Lung (tissue), 12 donors: ENCODE measurements around the gene MED20. TPM values are rescaled to one million over a fixed set of nuclear protein-coding genes. Genes with fewer than 3 reads are reported as not detected.

ENCODE experiments used
- ATAC-seq: fragments of 200-7000 bp; cut with Tn5 transposase; one replicate; pipeline ENCODE4 v1.9.1; 2020; ENCODE audit warnings: moderate number of reproducible peaks; ENCODE audit not compliant: insufficient read depth, low FRiP score
- DNase-seq, 3 donors: peaks; one replicate each; pipeline ENCODE4 v3.0.0-alpha.2; 2013 to 2017
- H3K27ac ChIP-seq, 2 donors: one replicate each; pipeline ENCODE4 v1.5.1; 2013; ENCODE audit warnings: mild to moderate bottlenecking in 2 of 2, moderate library complexity in 2 of 2, control low read depth in 1 of 2, inconsistent platforms in 1 of 2, low read depth in 1 of 2, low read length in 1 of 2
- H3K27me3 ChIP-seq, 3 donors: one replicate each; pipeline ENCODE4 v1.5.1; 2013; ENCODE audit warnings: low read length in 2 of 3; ENCODE audit not compliant: control insufficient read depth in 3 of 3, insufficient read depth in 3 of 3
- H3K36me3 ChIP-seq, 4 donors: one replicate each; pipeline ENCODE4 v1.5.1; 2013; ENCODE audit warnings: low read length in 4 of 4, mild to moderate bottlenecking in 1 of 4, moderate library complexity in 1 of 4; ENCODE audit not compliant: control insufficient read depth in 4 of 4, insufficient read depth in 4 of 4
- H3K4me1 ChIP-seq, 5 donors: one replicate each; pipeline ENCODE4 v1.5.1; 2013; ENCODE audit warnings: low read length in 5 of 5, mild to moderate bottlenecking in 2 of 5, moderate library complexity in 1 of 5; ENCODE audit not compliant: control insufficient read depth in 5 of 5, insufficient read depth in 5 of 5
- H3K4me3 ChIP-seq: one replicate; pipeline ENCODE4 v1.5.1; 2013; ENCODE audit warnings: mild to moderate bottlenecking, control low read depth, moderate library complexity
- H3K9ac ChIP-seq, 2 donors: one replicate each; pipeline ENCODE4 v1.5.1; 2013; ENCODE audit warnings: low read length in 2 of 2, control low read depth in 1 of 2; ENCODE audit not compliant: insufficient read depth in 1 of 2
- H3K9me3 ChIP-seq, 4 donors: one replicate each; pipeline ENCODE4 v1.5.1; 2013; ENCODE audit warnings: low read length in 3 of 4, mild to moderate bottlenecking in 1 of 4, moderate library complexity in 1 of 4; ENCODE audit not compliant: control insufficient read depth in 4 of 4, insufficient read depth in 3 of 4
- CTCF ChIP-seq: IDR thresholded peaks from 2 replicates; pipeline ENCODE4 v1.5.1; 2012; ENCODE audit warnings: mild to moderate bottlenecking; ENCODE audit errors: control extremely low read depth, extremely low read depth
- WGBS, 2 donors: extraction: QIAGEN DNeasy Blood & Tissue Kit; methylation state at CpG; one replicate each; pipeline ENCODE4 v1.1.7; 2013; 5-methylcytosine and 5-hydroxymethylcytosine counted together
- polyA plus RNA-seq, 2 donors: library from polyadenylated mRNA; stranded (reverse); fragments of 200-250 nt; gene quantifications; one replicate each; pipeline ENCODE4 v1.2.1, GENCODE V29; 2013
- total RNA-seq, 2 donors: library from RNA; depleted of rRNA in 1 of 2; stranded (reverse); fragments of >200 nt in 1 of 2; gene quantifications; one replicate each; pipeline ENCODE4 v1.2.1, GENCODE V29; 2014 to 2021
- donor health status: control.
- donor health status: control.
- donor health status: Bipolar disorder and iron deficiency.
- donor health status: healthy.
- donor health status: DM: yes; HTN: yes; CAD: no.

The MED20 gene
- total and polyA plus RNA-seq, 4 donors = 7.0 to 20.4 (median 15.2) TPM

DNA sequence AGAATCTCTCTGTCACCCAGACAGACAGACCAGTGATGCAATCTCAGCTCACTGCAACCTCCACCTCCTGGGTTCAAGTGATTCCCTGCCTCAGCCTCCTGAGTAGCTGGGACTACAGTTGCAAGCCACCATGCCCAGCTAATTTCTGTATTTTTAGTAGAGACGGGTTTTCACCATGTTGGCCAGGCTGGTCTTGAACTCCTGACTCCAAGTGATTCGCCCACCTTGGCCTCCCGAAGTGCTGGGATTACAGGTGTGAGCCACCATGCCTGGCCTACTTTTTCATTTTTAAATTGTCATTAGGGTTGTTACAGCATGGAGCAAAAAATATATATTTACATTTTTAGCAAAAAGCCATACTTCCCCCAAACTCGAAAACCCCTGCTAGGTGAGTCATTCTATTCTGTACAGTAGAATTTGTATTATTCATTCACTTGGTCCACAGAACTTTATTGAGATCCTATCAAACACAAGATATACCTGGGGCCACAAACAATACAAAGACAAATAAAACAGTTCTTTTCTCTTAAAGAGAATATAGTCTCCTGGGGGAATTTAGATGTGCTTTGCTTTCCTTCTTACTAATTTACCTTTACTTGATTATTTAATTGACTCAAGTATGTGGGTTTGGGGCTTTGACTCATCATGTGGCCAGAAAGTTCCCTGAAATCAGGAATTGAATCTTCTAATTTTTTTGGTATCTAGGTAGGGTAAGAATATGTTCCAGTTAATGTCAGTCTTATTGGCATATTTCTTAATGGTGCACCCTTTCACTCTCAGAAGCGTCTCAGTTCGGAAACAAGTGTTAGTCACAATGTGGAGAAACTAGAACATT, 37.3 kb upstream of the MED20 start:
- TF ChIP-seq CTCF = no peak
- DNase-seq = no peak
- no peak for ATAC-seq

GRCh38 chr6:41957117-41957516, 36.2 kb upstream of the MED20 start:
- 79 to 80% methylated on average over 4 of the region's 4 CpGs for WGBS, 2 donors
- H3K27ac ChIP-seq = no peak overlapping the region
- peaks cover 0 to 9% (median 0%) of the 10 kb centered on the region in 5 donors for H3K4me1 ChIP-seq
- no peak for ATAC-seq
- no peak for TF ChIP-seq CTCF
- no peaks in the 10 kb centered on the region for H3K27me3 ChIP-seq
- H3K9ac ChIP-seq = no peak overlapping the region
- no peak overlapping the region for H3K4me3 ChIP-seq
- H3K9me3 ChIP-seq = no peaks in the 10 kb centered on the region
- no peak for DNase-seq
- H3K36me3 ChIP-seq = peaks cover 0 to 4% (median 0%) of the 10 kb centered on the region in 4 donors

More for the DNA sequence above, 37.3 kb upstream of the MED20 start:
- Histone ChIP-seq H3K4me3 (no peak overlapping the region), H3K9ac (no peak overlapping the region), H3K27ac (no peak overlapping the region), H3K36me3 (peaks cover 0 to 4% (median 0%) of the 10 kb centered on the region in 4 donors), H3K9me3 (no peaks in the 10 kb centered on the region), H3K4me1 (peaks cover 0 to 9% (median 0%) of the 10 kb centered on the region in 5 donors), H3K27me3 (no peaks in the 10 kb centered on the region)
- 91 to 94% methylated on average over 6 of the region's 6 CpGs for WGBS, 2 donors

- Histone ChIP-seq H3K27ac (no peak overlapping the region), H3K4me1 (peaks cover 0 to 3% (median 0%) of the 10 kb centered on the region in 5 donors), H3K36me3 (peaks cover 0 to 2% (median 0%) of the 10 kb centered on the region in 4 donors), H3K9me3 (no peaks in the 10 kb centered on the region), H3K9ac (no peak overlapping the region), H3K4me3 (no peak overlapping the region), H3K27me3 (no peaks in the 10 kb centered on the region)
- 83 to 92% methylated on average over 2 of the region's 2 CpGs for WGBS, 2 donors
- no peak for TF ChIP-seq CTCF
- ATAC-seq (no peak), DNase-seq (no peak)
Measured at GRCh38 chr6:41955412-41955811, 34.5 kb upstream of the MED20 start.
